Measurements from ENCODE around the gene COG4.

GRCh38 chr16:70480127-70481105 lies 42.9 kb downstream of the COG4 start:
- TF ChIP-seq CTCF (conservative IDR thresholded peaks at IDR 0.05; ENCODE audit: low read depth in 2 of 2) (no peak), EZH2phosphoT487 (IDR thresholded peaks at IDR 0.05; ENCODE audit: unreplicated experiment) (no peak), CREB1 (CRISPR knock-in tag; IDR thresholded peaks at IDR 0.05; ENCODE audit: low read depth) (no peak), EZH2 (IDR thresholded peaks at IDR 0.05; ENCODE audit: low read depth, unreplicated experiment) (no peak), POLR2AphosphoS5 (IDR thresholded peaks at IDR 0.05; ENCODE audit: low read depth) (no peak), REST (IDR thresholded peaks at IDR 0.05; ENCODE audit: unreplicated experiment) (no peak), STAT1 (IDR thresholded peaks at IDR 0.05; ENCODE audit: unreplicated experiment) (no peak), JUNB (IDR thresholded peaks at IDR 0.05; ENCODE audit: unreplicated experiment) (no peak)
